Measurements from ENCODE around the gene SLCO3A1. TPM values are rescaled to one million over a fixed set of nuclear protein-coding genes. Genes with fewer than 3 reads are reported as not detected.
A peak's percentile ranks its signal among the peaks of the same experiment; 100 is the strongest.

Gene SLCO3A1
- total RNA-seq, 1 donor from 2014 or later = 2.7 TPM

GRCh38 chr15:92164327-92165000 is 311.0 kb downstream of the SLCO3A1 start:
- TF ChIP-seq CTCF (conservative IDR thresholded peaks at IDR 0.05; ENCODE audit: low read depth, low read length) = no peak
- peak; percentile 22 for DNase-seq (ENCODE audit: low read depth)
- H3K4me3 ChIP-seq (ENCODE audit: low read depth, low read length) = no peak overlapping the region

GRCh38 chr15:92165001-92165346 is 311.5 kb downstream of the SLCO3A1 start:
- no peak for TF ChIP-seq CTCF (conservative IDR thresholded peaks at IDR 0.05; ENCODE audit: low read depth, low read length)
- H3K4me3 ChIP-seq (ENCODE audit: low read depth, low read length) = no peak overlapping the region
- no peak for DNase-seq (ENCODE audit: low read depth)

GRCh38 chr15:92166029-92166428 is 312.5 kb downstream of the SLCO3A1 start:
- no peak overlapping the region for H3K4me3 ChIP-seq (ENCODE audit: low read depth, low read length)
- DNase-seq (ENCODE audit: low read depth) = no peak
- TF ChIP-seq CTCF (conservative IDR thresholded peaks at IDR 0.05; ENCODE audit: low read depth, low read length) = no peak

GRCh38 chr15:92166751-92167405 is 313.4 kb downstream of the SLCO3A1 start:
- H3K4me3 ChIP-seq (ENCODE audit: low read depth, low read length) = no peak overlapping the region
- TF ChIP-seq CTCF (conservative IDR thresholded peaks at IDR 0.05; ENCODE audit: low read depth, low read length) = no peak
- DNase-seq (ENCODE audit: low read depth) = no peak

- TF ChIP-seq CTCF (conservative IDR thresholded peaks at IDR 0.05; ENCODE audit: low read depth, low read length) = no peak
- H3K4me3 ChIP-seq (ENCODE audit: low read depth, low read length) = no peak overlapping the region
- no peak for DNase-seq (ENCODE audit: low read depth)
Observed at GRCh38 chr15:92167451-92167850, 313.9 kb downstream of the SLCO3A1 start.

- no peak for DNase-seq (ENCODE audit: low read depth)
- no peak overlapping the region for H3K4me3 ChIP-seq (ENCODE audit: low read depth, low read length)
- TF ChIP-seq CTCF (conservative IDR thresholded peaks at IDR 0.05; ENCODE audit: low read depth, low read length) = no peak
Observed at GRCh38 chr15:92168066-92168683, 314.7 kb downstream of the SLCO3A1 start.
